HG02840 (cell line): ENCODE data around the gene HDAC3.

Experiments used
- ATAC-seq: cut with Tn5 transposase; IDR thresholded peaks from one replicate; pipeline ENCODE4 v1.9.1; 2021; ENCODE audit warnings: mild to moderate bottlenecking, moderate library complexity, moderate number of reproducible peaks; ENCODE audit not compliant: unreplicated experiment, low FRiP score

HDAC3 gene

DNA sequence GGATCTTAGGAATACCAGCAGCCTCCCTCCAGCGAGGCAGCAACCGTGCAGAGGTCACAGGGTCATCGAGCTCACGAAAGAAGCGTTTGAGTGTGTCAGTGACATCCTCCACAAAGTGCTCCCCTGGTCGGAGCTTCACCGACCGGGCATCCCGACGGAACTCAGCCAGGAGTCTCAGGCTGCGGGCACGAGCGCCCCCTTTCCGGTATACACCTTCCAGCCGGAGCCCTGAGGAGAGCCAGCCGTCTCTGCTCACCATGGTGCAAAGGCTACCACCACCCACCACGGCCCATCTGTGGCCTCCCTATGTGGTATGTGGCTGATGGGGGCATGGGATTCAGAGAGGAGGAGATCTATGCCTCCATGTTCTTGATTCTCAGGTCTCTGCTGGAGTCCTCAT, 25.4 kb upstream of the HDAC3 start:
- ATAC-seq: no peak

DNA sequence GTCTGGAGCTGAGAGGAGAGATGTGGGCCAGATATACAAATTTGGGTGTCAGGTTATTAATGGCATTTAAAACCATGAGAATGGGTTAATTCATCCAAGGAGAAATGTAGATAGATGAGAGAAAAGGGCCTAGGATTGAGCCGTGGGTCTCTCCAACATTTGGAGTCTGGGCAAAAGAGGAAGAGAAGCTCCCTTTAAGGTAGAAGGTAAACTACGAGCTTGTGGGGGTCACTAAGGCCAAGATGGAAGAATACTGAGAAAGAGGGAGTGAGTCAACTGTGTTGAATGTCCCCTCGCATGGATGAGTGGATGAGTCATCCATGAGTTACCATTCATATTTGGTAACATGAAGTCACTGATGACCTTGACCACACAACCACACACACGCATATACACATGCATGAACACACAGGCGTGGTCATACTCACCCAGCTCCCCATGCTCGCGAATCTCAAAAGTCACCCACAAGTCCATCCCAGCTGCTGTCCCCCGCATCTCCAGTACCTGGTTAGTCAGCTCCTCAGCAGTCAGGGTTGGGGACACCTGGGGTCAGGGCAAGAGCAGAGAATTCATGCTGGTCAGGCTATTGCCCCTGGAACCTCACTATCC, 21.4 kb upstream of the HDAC3 start:
- no peak for ATAC-seq

GRCh38 chr5:141657404-141657803, 20.8 kb upstream of the HDAC3 start:
- ATAC-seq: no peak

- no peak for ATAC-seq
Observed at GRCh38 chr5:141656396-141656795, 19.7 kb upstream of the HDAC3 start.

DNA sequence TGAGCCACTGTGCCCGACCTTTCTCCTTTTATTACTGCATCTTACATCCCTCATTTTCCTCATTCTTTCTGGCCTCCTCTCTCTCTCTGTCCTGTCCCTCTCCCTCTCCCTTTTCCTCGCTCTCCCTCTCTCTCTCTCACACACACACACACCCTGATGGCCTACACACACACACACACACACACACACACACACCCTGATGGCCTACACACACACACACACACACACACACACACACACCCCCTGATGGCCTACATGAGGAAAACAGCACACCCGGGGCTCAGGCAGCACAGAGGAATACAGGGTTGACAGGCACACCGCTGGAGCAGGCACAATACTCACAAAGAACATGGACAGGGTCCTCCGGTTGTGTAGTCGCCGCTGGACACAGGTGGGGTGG, 18.4 kb upstream of the HDAC3 start:
- no peak for ATAC-seq

GRCh38 chr5:141654298-141654697, 17.6 kb upstream of the HDAC3 start:
- ATAC-seq: no peak

DNA sequence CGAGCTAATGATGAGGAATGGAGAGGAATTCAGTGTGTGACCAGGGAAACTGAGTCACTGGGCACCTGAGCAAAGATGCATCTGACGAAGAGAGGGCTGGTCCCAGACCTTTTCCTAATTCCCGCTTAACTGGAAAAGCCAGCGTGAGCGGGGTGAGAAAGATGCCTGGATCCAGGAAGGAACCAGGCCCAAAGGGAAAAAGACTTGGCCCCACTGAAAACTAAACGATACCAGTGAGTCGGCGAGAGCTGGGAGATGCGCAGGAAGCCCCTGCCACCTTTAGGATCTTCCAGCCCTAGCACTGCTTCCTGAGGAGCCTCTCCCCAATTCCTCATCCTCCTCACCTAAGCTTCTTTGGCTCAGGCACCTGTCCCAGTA, 15.1 kb upstream of the HDAC3 start:
- ATAC-seq: no peak

GRCh38 chr5:141650851-141651727, 14.4 kb upstream of the HDAC3 start, which contains the start of gene FCHSD1:
Gene FCHSD1, minus strand, starts transcription at chr5:141651418. Its CDS starts 50 bp downstream, at chr5:141651368.
- ATAC-seq: peak; percentile 92

DNA sequence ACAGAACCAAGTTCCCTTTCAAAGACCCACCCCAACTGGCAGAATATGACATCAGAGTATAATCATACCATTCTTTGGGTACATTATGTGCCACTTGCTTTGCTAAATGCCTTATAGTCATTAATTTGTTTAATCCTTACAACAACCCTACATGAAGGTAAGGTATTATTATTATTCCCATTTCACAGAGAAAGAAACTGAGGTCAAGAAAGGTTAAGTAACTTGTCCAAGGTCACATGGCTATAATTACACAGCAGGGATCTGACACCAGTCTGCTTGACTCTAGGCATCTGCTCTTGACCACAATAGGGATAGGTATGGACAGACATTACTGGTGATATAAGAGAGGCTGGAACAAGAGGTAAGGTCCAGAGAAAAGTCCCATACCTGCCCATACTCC, 13.3 kb upstream of the HDAC3 start:
- ATAC-seq: no peak

DNA sequence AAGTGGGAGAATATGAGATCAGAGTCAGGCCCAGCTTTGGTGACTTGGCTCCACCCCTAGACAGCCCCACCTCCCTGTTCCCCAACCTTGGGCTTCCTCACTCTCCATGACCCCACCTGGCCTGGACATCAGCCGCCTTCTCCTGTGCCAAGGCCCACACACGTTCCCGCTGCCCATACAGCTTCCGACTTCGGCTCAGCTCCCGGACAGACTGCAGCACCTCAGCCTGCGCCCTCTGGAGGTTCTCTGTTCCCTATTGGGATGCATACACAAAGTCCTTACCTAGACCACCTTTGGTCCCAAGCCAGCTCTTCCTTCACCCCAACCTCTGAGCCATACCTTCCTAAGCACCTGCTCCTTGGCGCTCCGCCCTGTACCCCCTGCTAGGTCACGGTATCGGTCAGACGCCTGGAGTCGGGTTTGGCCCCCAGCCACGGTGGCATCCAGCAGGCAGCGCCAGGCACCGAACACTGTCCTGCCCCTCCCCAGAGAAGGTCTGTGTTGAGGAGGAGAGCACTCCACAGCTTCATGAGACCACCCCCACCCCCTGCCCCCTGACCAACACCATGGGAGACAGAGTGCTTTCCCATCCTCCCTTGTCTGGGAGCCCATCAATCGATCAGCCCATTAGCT, 12.5 kb upstream of the HDAC3 start:
- no peak for ATAC-seq

DNA sequence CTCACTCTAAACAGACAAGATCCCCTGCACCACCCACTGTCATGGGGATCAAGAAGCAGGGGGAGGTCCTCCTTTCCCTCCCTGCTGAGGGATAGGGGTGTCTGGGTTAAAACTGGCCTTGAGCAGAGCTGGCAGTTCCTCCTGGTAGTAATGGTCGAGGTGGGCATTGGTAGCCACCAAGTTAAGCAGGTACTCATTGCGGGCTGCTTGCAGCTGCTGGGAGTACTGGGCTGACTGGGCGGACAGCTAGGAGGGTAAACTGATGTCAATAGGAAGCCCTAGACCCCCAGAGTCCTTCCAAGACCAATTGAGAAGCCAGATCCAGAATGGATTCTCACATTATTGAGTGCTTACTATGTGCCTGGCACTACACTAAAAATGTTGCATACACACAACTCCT, 11.2 kb upstream of the HDAC3 start:
- ATAC-seq: no peak

DNA sequence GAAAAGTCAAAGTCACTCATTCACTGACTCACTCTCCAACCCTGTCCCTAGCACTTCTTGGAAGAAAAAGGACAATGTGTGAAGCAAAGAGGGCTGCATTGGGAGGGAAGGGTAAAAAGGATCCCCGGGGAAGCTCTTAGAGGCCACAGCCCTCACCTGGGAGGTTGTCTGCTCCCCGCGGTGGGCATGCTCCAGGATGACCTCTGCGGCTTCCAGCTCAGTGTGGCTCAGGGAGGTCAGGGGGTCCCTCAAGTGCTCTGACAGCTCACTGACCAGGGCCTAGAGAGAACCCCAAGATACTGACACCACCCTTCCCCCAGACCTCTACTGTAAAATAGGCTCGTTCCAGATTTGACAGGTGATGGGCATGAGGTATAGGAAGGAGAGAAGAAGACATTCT, 10.6 kb upstream of the HDAC3 start:
- ATAC-seq: no peak

GRCh38 chr5:141646026-141646425, 9.4 kb upstream of the HDAC3 start:
- ATAC-seq: no peak

- peak; percentile 41 for ATAC-seq
Observed at GRCh38 chr5:141641634-141642267, 5.1 kb upstream of the HDAC3 start.

- ATAC-seq: no peak
Observed at GRCh38 chr5:141640698-141641097, 4.0 kb upstream of the HDAC3 start.

GRCh38 chr5:141640051-141640415, 3.4 kb upstream of the HDAC3 start:
- no peak for ATAC-seq

- no peak for ATAC-seq
Observed at GRCh38 chr5:141639357-141640050, 2.9 kb upstream of the HDAC3 start.

GRCh38 chr5:141638771-141639170, 2.1 kb upstream of the HDAC3 start:
- ATAC-seq: no peak

DNA sequence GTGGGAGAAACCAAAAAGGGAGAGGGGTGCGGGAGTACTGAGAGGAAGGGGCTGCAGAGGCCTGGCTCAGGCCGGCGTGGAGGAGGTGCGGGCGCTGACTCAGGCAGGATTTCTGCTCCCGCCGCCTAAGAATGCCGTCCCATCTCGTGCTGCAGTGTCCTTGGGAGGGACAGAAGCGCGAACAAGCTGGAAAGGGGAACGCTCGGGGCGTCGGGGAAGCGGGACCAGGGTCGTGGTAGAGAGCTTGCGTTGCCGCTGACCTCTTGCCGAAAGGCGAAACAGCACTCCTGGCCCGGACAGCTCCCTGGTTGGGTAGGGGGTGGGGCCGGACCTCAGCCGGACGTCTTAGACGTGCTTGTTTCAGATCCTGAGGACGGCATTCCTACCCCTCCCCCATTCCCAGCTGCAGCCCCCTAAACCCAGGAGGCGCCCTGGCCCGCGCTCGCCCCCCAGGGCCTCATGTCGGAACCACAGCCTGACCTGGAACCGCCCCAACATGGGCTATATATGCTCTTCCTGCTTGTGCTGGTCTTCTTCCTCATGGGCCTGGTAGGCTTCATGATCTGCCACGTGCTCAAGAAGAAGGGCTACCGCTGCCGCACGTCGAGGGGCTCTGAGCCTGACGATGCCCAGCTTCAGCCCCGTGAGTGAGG, 1.2 kb upstream of the HDAC3 start:
- no peak for ATAC-seq

DNA sequence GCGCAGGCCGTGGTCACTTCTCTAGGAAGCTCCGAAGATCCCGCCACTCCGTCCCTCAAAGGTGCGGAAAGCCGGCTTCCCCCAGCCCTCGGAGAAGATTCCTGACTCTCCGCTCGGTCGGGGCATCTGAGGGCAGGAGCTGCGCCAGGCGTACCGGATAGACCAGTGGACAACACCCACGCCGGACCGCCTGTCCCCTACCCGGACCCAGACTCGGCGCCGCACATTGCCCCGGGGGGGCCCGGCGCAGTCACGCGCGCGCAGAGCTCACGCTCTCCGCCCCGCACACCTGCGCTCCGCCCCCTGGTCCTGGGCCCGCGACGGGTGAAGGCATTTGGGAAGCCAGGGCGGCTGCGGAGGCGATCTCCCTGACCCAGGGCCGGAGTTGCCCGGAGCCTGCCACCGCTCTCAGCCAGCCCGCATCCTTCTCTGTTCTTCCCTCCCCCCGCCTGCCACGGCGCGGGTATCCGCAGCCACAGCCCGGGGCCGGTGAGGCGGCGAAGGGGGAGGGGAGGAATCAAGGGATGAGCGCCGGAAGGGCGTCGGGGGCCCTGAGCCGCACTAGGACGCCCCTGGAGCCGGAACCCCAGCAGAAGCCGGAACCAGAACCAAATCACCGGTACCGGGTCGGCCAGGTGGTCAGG, 596 bp upstream of the HDAC3 start:
- ATAC-seq: peak; percentile 24
